ENCODE results near the gene SEC14L3.
A peak's percentile ranks its signal among the peaks of the same experiment; 100 is the strongest.

The SEC14L3 gene

GRCh38 chr22:30488121-30488520 lies 16.3 kb upstream of the SEC14L3 start:
- no peak for TF ChIP-seq CTCF (IDR thresholded peaks at IDR 0.05; ENCODE audit: insufficient read depth, low read depth, low read length, missing control alignments)
- no peak for DNase-seq (ENCODE audit: low read depth)
- H3K4me3 ChIP-seq (ENCODE audit: low read length): no peak overlapping the region

GRCh38 chr22:30486661-30487115 lies 14.9 kb upstream of the SEC14L3 start:
- no peak overlapping the region for H3K4me3 ChIP-seq (ENCODE audit: low read length)
- TF ChIP-seq CTCF (IDR thresholded peaks at IDR 0.05; ENCODE audit: insufficient read depth, low read depth, low read length, missing control alignments): no peak
- peak; percentile 24 for DNase-seq (ENCODE audit: low read depth)

- H3K4me3 ChIP-seq (ENCODE audit: low read length): no peak overlapping the region
- no peak for DNase-seq (ENCODE audit: low read depth)
- TF ChIP-seq CTCF (IDR thresholded peaks at IDR 0.05; ENCODE audit: insufficient read depth, low read depth, low read length, missing control alignments): no peak
Measured at GRCh38 chr22:30486118-30486517, 14.3 kb upstream of the SEC14L3 start.

- H3K4me3 ChIP-seq (ENCODE audit: low read length): no peak overlapping the region
- TF ChIP-seq CTCF (IDR thresholded peaks at IDR 0.05; ENCODE audit: insufficient read depth, low read depth, low read length, missing control alignments): peak; percentile 88
- peak; percentile 60 for DNase-seq (ENCODE audit: low read depth)
Measured at GRCh38 chr22:30485362-30485988, 13.7 kb upstream of the SEC14L3 start.

- DNase-seq (ENCODE audit: low read depth): no peak
- no peak overlapping the region for H3K4me3 ChIP-seq (ENCODE audit: low read length)
Measured at GRCh38 chr22:30483169-30483568, 11.4 kb upstream of the SEC14L3 start.

GRCh38 chr22:30481711-30482110 lies 9.9 kb upstream of the SEC14L3 start:
- peak; percentile 52 for DNase-seq (ENCODE audit: low read depth)
- TF ChIP-seq CTCF (IDR thresholded peaks at IDR 0.05; ENCODE audit: insufficient read depth, low read depth, low read length, missing control alignments): no peak
- H3K4me3 ChIP-seq (ENCODE audit: low read length): no peak overlapping the region

More at GRCh38 chr22:30483169-30483568, 11.4 kb upstream of the SEC14L3 start:
- no peak for TF ChIP-seq CTCF (IDR thresholded peaks at IDR 0.05; ENCODE audit: insufficient read depth, low read depth, low read length, missing control alignments)

GRCh38 chr22:30479981-30480380 lies 8.2 kb upstream of the SEC14L3 start:
- TF ChIP-seq CTCF (IDR thresholded peaks at IDR 0.05; ENCODE audit: insufficient read depth, low read depth, low read length, missing control alignments): no peak
- DNase-seq (ENCODE audit: low read depth): no peak
- H3K4me3 ChIP-seq (ENCODE audit: low read length): no peak overlapping the region
